OCI-LY1 (cell line): ENCODE measurements around the gene AGAP1.

Source experiments
- H2AFZ ChIP-seq: fragments of 200-600 bp; sonication (generic), shearing (Covaris generic); 2 replicates; pipeline ENCODE4 v1.6.0; 2014; ENCODE audit warnings: antibody characterized with exemption, mild to moderate bottlenecking, low read length
- H3F3A ChIP-seq: fragments of 200-600 bp; sonication (generic), shearing (Covaris generic); 2 replicates; pipeline ENCODE4 v1.6.0; 2014; ENCODE audit warnings: mild to moderate bottlenecking, antibody characterized with exemption, low read length, moderate library complexity; ENCODE audit not compliant: insufficient read depth
- H3K27ac ChIP-seq: fragments of 200-600 bp; sonication (generic); 2 replicates; pipeline ENCODE4 v1.5.1; 2014; ENCODE audit warnings: low read length, mixed run types, mild to moderate bottlenecking, low read depth; ENCODE audit not compliant: poor library complexity, severe bottlenecking
- H3K27me3 ChIP-seq: fragments of 200-600 bp; sonication (generic); 2 replicates; pipeline ENCODE4 v1.6.0; 2014; ENCODE audit warnings: antibody characterized with exemption, mild to moderate bottlenecking, low read length, moderate library complexity; ENCODE audit not compliant: insufficient read depth
- H3K36me3 ChIP-seq: fragments of 200-600 bp; sonication (generic); 2 replicates; pipeline ENCODE4 v1.6.1; 2014; ENCODE audit warnings: mild to moderate bottlenecking, antibody characterized with exemption, low read length, moderate library complexity, mixed read lengths; ENCODE audit not compliant: insufficient read depth
- H3K4me1 ChIP-seq: fragments of 200-600 bp; sonication (generic); 2 replicates; pipeline ENCODE4 v1.5.1; 2014; ENCODE audit warnings: mild to moderate bottlenecking, low read length, moderate library complexity; ENCODE audit not compliant: insufficient read depth, severe bottlenecking
- H3K4me2 ChIP-seq: fragments of 200-600 bp; sonication (generic), shearing (Covaris generic); 2 replicates; pipeline ENCODE4 v1.6.1; 2014; ENCODE audit warnings: low read length
- H3K4me3 ChIP-seq: fragments of 200-600 bp; sonication (generic); 2 replicates; pipeline ENCODE4 v1.5.1; 2014; ENCODE audit warnings: low read length, low read depth, mild to moderate bottlenecking, mixed read lengths; ENCODE audit not compliant: poor library complexity, severe bottlenecking
- H3K79me2 ChIP-seq: fragments of 200-600 bp; shearing (Covaris generic); 2 replicates; pipeline ENCODE4 v1.6.1; 2016; ENCODE audit warnings: mixed run types, low read length, mixed read lengths; ENCODE audit not compliant: insufficient read depth
- H3K9ac ChIP-seq: fragments of 200-600 bp; sonication (generic), shearing (Covaris generic); 2 replicates; pipeline ENCODE4 v1.6.1; 2014; ENCODE audit warnings: mild to moderate bottlenecking, low read length, mixed read lengths
- H3K9me2 ChIP-seq: fragments of 200-600 bp; sonication (generic), shearing (Covaris generic); 2 replicates; pipeline ENCODE4 v1.6.1; 2014; ENCODE audit warnings: low read depth, mild to moderate bottlenecking, low read length, mixed read lengths
- H3K9me3 ChIP-seq: fragments of 200-600 bp; shearing (Covaris generic); 2 replicates; pipeline ENCODE4 v1.6.1; 2014; ENCODE audit warnings: low read length, mixed read lengths
- H4K20me1 ChIP-seq: fragments of 200-600 bp; sonication (generic), shearing (Covaris generic); 2 replicates; pipeline ENCODE4 v1.6.0; 2016; ENCODE audit warnings: mild to moderate bottlenecking, low read length; ENCODE audit not compliant: insufficient read depth
- EZH2 ChIP-seq: fragments of 200-600 bp; sonication (generic), shearing (Covaris generic); IDR thresholded peaks from 2 replicates; pipeline ENCODE4 v1.8.0; 2017; ENCODE audit warnings: borderline replicate concordance, mixed run types, mild to moderate bottlenecking, antibody characterized with exemption, low read length, moderate library complexity, mixed read lengths
- TF ChIP-seq, protein P1 (sequence below): fragments of 200-600 bp; sonication (generic), shearing (Covaris generic); IDR thresholded peaks from 2 replicates; pipeline ENCODE4 v1.5.1; 2017; ENCODE audit warnings: mild to moderate bottlenecking, antibody characterized with exemption, low read length, moderate library complexity, mixed read lengths

Gene AGAP1

DNA sequence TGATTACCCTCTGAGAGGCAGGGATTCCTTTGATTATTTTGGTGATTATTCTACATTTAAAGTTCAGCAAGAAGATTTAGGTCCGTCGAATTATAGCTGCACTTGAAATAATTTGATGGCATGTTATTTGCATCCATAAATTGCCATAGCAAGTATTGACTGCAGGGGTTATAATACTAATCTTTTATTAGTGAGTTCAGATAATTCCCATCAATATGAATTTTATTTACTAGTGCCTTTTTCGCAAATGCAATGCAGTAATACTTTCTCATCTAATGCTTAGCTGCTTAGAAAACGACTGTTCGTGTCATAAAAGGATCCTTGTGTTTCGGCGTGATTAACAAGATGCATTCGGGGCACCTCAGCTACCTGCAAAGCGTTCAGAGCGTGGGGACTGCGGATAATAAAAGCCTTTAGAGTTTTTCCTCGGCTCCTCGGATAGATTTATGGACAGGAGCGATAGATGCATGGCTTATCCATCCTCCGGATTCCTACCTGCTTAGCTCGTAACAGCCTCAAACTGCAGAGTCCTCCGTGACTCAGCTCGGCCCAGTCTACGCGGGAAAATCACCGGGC lies 676.8 kb downstream of the AGAP1 start:
- Histone ChIP-seq H3K4me2 (no peak overlapping the region), H3K9me2 (no peaks in the 10 kb centered on the region), H2AFZ (no peak overlapping the region), H3K79me2 (no peaks in the 10 kb centered on the region), H3K9ac (no peak overlapping the region), H3K36me3 (no peaks in the 10 kb centered on the region), H4K20me1 (no peaks in the 10 kb centered on the region), H3K4me1 (no peaks in the 10 kb centered on the region), H3K9me3 (no peaks in the 10 kb centered on the region), H3K27me3 (0 out of 2 replicates have a peak, but pooled peaks cover 3% of the 10 kb centered on the region), H3K4me3 (no peak overlapping the region), H3F3A (no peaks in the 10 kb centered on the region), H3K27ac (no peak overlapping the region)
- no peak for TF ChIP-seq EZH2
- TF ChIP-seq, protein P1, sequence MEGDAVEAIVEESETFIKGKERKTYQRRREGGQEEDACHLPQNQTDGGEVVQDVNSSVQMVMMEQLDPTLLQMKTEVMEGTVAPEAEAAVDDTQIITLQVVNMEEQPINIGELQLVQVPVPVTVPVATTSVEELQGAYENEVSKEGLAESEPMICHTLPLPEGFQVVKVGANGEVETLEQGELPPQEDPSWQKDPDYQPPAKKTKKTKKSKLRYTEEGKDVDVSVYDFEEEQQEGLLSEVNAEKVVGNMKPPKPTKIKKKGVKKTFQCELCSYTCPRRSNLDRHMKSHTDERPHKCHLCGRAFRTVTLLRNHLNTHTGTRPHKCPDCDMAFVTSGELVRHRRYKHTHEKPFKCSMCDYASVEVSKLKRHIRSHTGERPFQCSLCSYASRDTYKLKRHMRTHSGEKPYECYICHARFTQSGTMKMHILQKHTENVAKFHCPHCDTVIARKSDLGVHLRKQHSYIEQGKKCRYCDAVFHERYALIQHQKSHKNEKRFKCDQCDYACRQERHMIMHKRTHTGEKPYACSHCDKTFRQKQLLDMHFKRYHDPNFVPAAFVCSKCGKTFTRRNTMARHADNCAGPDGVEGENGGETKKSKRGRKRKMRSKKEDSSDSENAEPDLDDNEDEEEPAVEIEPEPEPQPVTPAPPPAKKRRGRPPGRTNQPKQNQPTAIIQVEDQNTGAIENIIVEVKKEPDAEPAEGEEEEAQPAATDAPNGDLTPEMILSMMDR: no peak

DNA sequence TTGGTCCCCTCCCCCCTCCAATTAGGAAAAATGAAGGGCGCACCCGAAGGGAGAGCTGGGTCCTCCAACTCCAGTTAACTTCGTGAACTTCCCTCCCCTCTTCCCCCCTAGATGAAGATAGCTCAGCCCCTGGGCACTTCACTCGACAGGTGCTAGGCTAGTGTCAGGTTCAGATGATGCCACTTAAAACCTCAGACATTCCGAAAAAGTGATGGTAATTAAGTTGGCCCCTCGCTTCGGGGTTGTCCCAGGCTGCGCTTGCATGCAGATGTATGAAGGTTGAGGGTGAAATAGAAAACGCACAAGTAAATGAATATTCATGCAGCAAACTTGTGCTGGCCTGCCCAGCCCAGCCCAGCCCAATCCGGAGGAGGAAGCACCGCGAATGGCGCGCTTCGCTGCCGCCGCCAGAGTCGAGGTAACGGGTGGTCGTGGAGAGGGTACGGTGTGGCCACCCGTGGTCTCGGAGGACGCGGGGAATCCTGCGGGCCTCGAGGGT lies 677.4 kb downstream of the AGAP1 start:
- Histone ChIP-seq H3K4me3 (no peak overlapping the region), H4K20me1 (no peaks in the 10 kb centered on the region), H3K9me2 (no peaks in the 10 kb centered on the region), H3K27ac (no peak overlapping the region), H3K27me3 (0 out of 2 replicates have a peak, but pooled peaks cover 3% of the 10 kb centered on the region), H3K79me2 (no peaks in the 10 kb centered on the region), H2AFZ (no peak overlapping the region), H3K9ac (no peak overlapping the region), H3K36me3 (no peaks in the 10 kb centered on the region), H3K4me2 (no peak overlapping the region), H3F3A (no peaks in the 10 kb centered on the region), H3K4me1 (no peaks in the 10 kb centered on the region), H3K9me3 (no peaks in the 10 kb centered on the region)
- TF ChIP-seq EZH2: no peak
- TF ChIP-seq, protein P1: no peak

DNA sequence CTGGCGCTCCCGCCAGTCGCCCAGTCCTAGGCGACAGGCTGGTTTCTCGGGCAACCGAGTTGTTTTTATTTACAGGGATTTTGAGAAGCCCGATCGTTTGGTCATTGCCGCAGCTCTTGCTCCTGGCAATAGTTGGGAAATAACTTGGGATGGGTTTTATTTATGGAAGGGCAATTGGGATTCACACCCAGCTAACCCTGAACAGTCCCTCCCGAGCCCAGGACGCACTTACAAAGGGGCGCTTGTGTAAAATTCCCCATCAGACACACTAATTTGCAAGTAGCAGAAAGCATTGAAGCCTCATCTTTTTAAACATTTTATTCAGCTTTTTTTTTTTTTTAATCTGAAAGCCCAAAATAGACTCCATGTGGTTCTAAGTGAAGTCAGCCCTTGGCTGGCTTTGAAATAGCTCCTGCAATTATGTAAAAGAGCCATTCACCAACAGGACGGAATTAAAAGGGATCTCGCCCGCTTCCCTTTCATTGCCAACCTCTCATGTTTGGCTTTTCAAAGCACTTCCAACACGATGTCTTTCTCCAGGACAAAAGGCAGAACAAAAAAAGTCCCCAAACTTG lies 677.9 kb downstream of the AGAP1 start:
- no peak overlapping the region for H3K4me3 ChIP-seq
- H4K20me1 ChIP-seq: no peaks in the 10 kb centered on the region
- 0 out of 2 replicates have a peak, but pooled peaks cover 3% of the 10 kb centered on the region for H3K27me3 ChIP-seq
- H3K79me2 ChIP-seq: no peaks in the 10 kb centered on the region
- H3K27ac ChIP-seq: no peak overlapping the region
- TF ChIP-seq EZH2: no peak
- TF ChIP-seq, protein P1: no peak
- H3F3A ChIP-seq: no peaks in the 10 kb centered on the region
- H3K4me2 ChIP-seq: no peak overlapping the region
- no peaks in the 10 kb centered on the region for H3K4me1 ChIP-seq
- H3K36me3 ChIP-seq: no peaks in the 10 kb centered on the region
- no peaks in the 10 kb centered on the region for H3K9me3 ChIP-seq
- no peak overlapping the region for H2AFZ ChIP-seq
- no peaks in the 10 kb centered on the region for H3K9me2 ChIP-seq
- H3K9ac ChIP-seq: no peak overlapping the region
